Measurements from ENCODE around the gene SFXN3. TPM values are rescaled to one million over a fixed set of nuclear protein-coding genes. Genes with fewer than 3 reads are reported as not detected.

The SFXN3 gene
- total and polyA plus RNA-seq, 9 donors, result 20.2 to 51.5 (median 28.6) TPM

- Histone ChIP-seq H3K27me3 (no peaks in the 10 kb centered on the region), H3K9me3 (no peaks in the 10 kb centered on the region), H3K36me3 (no peaks in the 10 kb centered on the region), H3K27ac (no peak overlapping the region), H3K4me3 (no peak overlapping the region), H3K4me1 (ENCODE audit: insufficient read depth) (peaks cover 3% of the 10 kb centered on the region)
- WGBS, 3 donors, result 94 to 96% (median 95%) methylated on average over 4 of the region's 4 CpGs
- no peak for DNase-seq
- intact Hi-C loops (cut with DNase I), result loop anchor here in 1 of 4 donors (10.0 kb wide), 1 partner anchor 88 kb away; no protein-coding TSS in a partner anchor
- TF ChIP-seq EP300 (IDR thresholded peaks at IDR 0.05) (no peak), POLR2A (IDR thresholded peaks at IDR 0.05) (no peak), CTCF (IDR thresholded peaks at IDR 0.05) (no peak)
These were observed 25.5 kb downstream of the SFXN3 start for GRCh38 chr10:101056365-101057151.

- WGBS, 3 donors, result 0% methylated on average over 37 of the region's 37 CpGs
- Histone ChIP-seq H3K36me3 (no peaks in the 10 kb centered on the region), H3K9me3 (no peaks in the 10 kb centered on the region), H3K27me3 (peaks cover 3% of the 10 kb centered on the region), H3K27ac (peak overlapping the region; percentile 58 to 76), H3K4me1 (ENCODE audit: insufficient read depth) (peaks cover 7% of the 10 kb centered on the region), H3K4me3 (peak overlapping the region; percentile 83)
- TF ChIP-seq CTCF (IDR thresholded peaks at IDR 0.05), result peak; percentile 57 to 81 (median 57)
- no peak for TF ChIP-seq POLR2A (IDR thresholded peaks at IDR 0.05)
- peak; percentile 80 to 96 (median 94) for DNase-seq
- intact Hi-C loops (cut with DNase I), result loop anchor here in 1 of 4 donors (5.0 kb wide), 1 partner anchor 63 kb away; the partner anchor contains the start of gene LZTS2
These were observed 29.3 kb downstream of the SFXN3 start for GRCh38 chr10:101060036-101060950.

GRCh38 chr10:101060951-101061623 lies 30.1 kb downstream of the SFXN3 start:
- H3K4me1 ChIP-seq (ENCODE audit: insufficient read depth), result peaks cover 8% of the 10 kb centered on the region
- no peaks in the 10 kb centered on the region for H3K36me3 ChIP-seq
- TF ChIP-seq CTCF (IDR thresholded peaks at IDR 0.05), result no peak
- no peak for TF ChIP-seq EP300 (IDR thresholded peaks at IDR 0.05)
- no peak for TF ChIP-seq POLR2A (IDR thresholded peaks at IDR 0.05)
- H3K27me3 ChIP-seq, result peaks cover 3% of the 10 kb centered on the region
- H3K4me3 ChIP-seq, result peak overlapping the region; percentile 83
- intact Hi-C loops (cut with DNase I), result loop anchor here in 1 of 4 donors (5.0 kb wide), 1 partner anchor 64 kb away; the partner anchor contains the start of gene LZTS2
- H3K9me3 ChIP-seq, result no peaks in the 10 kb centered on the region
- peak overlapping the region; percentile 58 to 76 for H3K27ac ChIP-seq
- 1 to 2% (median 1%) methylated on average over 53 to 67 of the region's 67 CpGs for WGBS, 3 donors
- peak; percentile 91 to 95 (median 94) for DNase-seq
